NCI-H2107 treated with DMSO at 0.1 percent for 48 hours (cell line): ENCODE data around the gene TMEM19.

Experiments
- DNase-seq: peaks from one replicate; lab custom pipeline; 2025; ENCODE audit not compliant: unreplicated experiment; lab: John Stamatoyannopoulos, UW

Gene TMEM19

GRCh38 chr12:71708658-71709057 is 22.8 kb downstream of the TMEM19 start:
- no peak for DNase-seq

- no peak for DNase-seq
These were observed 24.6 kb downstream of the TMEM19 start for GRCh38 chr12:71710276-71711125.

- no peak for DNase-seq
These were observed 32.7 kb downstream of the TMEM19 start for GRCh38 chr12:71718611-71719010.

GRCh38 chr12:71719647-71720370 is 33.9 kb downstream of the TMEM19 start:
- DNase-seq, result no peak

GRCh38 chr12:71721783-71722505 is 36.1 kb downstream of the TMEM19 start:
- no peak for DNase-seq

- DNase-seq, result no peak
These were observed 39.1 kb downstream of the TMEM19 start for GRCh38 chr12:71725011-71725410.

- DNase-seq, result no peak
These were observed 40.7 kb downstream of the TMEM19 start for GRCh38 chr12:71726548-71726947.

- no peak for DNase-seq
These were observed 42.1 kb downstream of the TMEM19 start for GRCh38 chr12:71727958-71728357.

- no peak for DNase-seq
These were observed 45.1 kb downstream of the TMEM19 start for GRCh38 chr12:71730936-71731335.

GRCh38 chr12:71731439-71732356 is 45.8 kb downstream of the TMEM19 start:
- DNase-seq, result no peak

- no peak for DNase-seq
These were observed 46.5 kb downstream of the TMEM19 start for GRCh38 chr12:71732357-71732712.

- no peak for DNase-seq
These were observed 51.3 kb downstream of the TMEM19 start for GRCh38 chr12:71737197-71737596.

- DNase-seq, result no peak
These were observed 57.1 kb downstream of the TMEM19 start for GRCh38 chr12:71742998-71743397.

- DNase-seq, result no peak
These were observed 58.8 kb downstream of the TMEM19 start for GRCh38 chr12:71744522-71745300.

- DNase-seq, result peak; percentile 67
These were observed 61.2 kb downstream of the TMEM19 start for GRCh38 chr12:71746974-71747611.

- DNase-seq, result no peak
These were observed 62.4 kb downstream of the TMEM19 start for GRCh38 chr12:71748081-71748850.

GRCh38 chr12:71749666-71750065 is 63.8 kb downstream of the TMEM19 start:
- DNase-seq, result no peak

- DNase-seq, result no peak
These were observed 67.0 kb downstream of the TMEM19 start for GRCh38 chr12:71752891-71753290.
